HG02798 (cell line): ENCODE results near the gene ADAM12.
"Not testable (repeated sequence)": the region's sequence is repeated elsewhere in the genome, so short reads cannot be mapped to it uniquely, and the experiment has no call there.

Experiments used
- ATAC-seq: cut with Tn5 transposase; IDR thresholded peaks from one replicate; pipeline ENCODE4 v1.9.1; 2021; ENCODE audit warnings: mild to moderate bottlenecking; ENCODE audit not compliant: unreplicated experiment, poor library complexity

The ADAM12 gene

DNA sequence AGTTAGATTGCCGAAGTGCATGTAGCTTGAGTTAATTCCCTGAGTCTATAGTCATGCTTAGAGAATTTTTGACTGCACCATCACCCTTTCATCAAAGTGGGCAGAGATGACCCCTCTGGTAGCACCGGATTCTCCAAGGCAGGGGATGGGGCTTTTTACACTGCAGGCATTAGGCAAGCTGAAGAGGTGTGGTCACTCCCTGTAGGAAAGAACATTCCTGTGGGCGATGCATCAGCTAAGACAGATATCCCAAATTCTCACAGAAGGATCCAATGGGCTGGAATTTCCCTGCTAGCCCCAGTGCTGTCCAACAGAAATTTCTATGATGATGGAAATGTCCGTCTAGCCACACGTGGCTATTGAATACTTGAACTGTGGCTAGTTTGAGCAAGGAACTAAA, 118.2 kb downstream of the ADAM12 start:
- no peak for ATAC-seq

DNA sequence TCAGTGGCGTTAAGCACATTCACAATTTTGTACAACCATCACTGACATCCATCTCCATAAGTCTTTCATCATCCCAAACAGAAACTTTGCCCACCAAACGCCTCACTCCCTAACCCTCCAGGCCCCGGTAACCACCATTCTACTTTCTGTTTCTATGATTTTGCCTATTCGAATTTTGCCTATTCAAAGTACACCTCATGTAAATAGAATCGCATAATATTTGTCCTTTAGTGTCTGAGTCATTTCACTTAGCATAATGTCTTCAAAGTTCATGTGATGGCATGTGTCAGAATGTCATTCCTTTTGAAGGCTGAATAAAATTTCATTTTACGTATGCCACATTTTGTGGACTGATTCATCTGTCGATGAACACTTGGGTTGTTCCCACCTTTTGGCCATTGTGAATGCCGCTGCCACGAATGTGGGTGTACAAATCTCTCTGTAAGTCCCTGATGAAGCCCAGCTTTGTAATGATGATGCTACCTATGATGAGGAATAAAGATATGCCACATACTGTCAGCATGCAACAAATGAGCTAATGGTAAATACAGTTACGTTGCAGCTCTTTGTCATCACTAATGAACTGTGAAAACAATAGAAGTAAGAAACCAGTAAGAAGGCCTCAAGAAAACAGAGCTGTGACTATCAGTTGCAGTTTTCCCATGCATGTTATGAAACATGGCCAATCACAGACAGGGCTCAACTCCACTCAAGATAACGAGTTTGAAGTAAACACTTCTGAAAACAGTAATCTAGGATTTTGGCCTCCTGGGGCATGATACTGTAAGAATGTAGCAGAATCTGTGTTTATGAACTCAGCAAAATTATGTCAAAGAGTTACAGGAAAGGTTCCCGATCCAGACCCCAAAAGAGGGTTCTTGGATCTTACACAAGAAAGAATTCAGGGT, 120.0 kb downstream of the ADAM12 start:
- no peak for ATAC-seq

- ATAC-seq, result no peak
These were observed 123.9 kb downstream of the ADAM12 start for GRCh38 chr10:126264102-126265018.

DNA sequence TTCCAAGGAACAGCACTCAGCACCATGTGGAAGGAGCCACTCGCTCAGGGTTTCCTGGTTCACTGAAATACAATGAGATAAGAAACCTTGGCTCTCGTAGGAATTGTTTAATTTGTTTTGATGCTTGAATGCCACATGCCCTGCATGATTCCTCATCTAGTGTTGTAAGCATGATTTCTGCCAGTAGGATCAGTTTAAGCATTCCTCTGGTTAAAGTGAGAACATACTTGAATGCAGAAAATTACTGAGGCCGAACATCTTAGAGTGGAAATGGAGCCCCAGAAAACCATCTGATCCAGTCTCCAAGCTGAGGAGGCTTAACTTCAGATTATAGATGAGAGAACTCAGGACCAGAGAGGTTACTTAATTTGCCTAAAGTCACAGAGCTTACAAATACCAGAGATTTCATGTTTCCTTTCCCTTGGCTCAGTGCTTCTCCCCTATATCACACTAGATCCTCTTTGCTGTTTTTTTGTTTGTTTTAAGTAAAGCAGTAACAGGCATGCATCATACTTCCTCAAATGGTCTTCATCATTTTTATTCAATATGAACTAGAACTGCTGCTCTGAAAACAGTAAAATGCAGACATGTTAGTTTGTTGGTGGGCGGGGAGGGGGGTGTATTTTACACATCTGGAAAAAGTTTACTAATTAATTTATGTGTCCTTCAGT, 125.1 kb downstream of the ADAM12 start:
- no peak for ATAC-seq

GRCh38 chr10:126262233-126262838, 125.9 kb downstream of the ADAM12 start:
- no peak for ATAC-seq

DNA sequence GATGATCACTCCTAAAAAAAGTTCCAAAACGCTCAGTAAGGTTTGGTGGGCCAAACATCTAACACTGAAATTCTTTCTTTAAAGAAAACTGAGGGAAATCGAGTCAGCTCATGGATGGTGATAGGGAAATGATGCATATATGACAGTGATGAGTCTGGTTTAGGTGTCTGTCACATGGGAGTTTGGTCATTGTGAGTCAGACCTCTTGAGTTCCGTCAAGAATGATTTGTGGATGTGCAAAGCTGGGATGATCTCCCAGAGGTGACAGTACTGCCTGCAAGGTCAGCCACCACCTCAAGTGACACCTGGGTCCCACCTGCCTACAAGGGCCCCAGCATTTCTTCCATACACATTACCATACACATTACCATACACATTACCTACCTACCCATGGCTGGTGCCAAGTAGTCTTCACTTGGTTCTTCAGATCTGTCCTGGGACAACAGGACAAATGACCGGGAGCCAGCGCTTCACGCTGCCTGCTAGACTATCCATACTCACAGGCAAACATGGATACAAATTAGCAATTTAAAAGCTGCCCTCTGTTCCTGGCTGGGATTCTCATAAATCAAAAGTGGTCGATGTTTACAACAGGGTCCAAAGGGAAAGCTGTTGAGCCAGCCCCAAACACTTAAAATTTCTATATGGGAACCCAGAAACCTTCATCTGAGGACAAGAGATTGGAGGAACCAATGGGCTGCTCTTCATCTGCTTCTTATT, 128.4 kb downstream of the ADAM12 start:
- ATAC-seq, result no peak

GRCh38 chr10:126256864-126257263, 131.4 kb downstream of the ADAM12 start:
- no peak for ATAC-seq

DNA sequence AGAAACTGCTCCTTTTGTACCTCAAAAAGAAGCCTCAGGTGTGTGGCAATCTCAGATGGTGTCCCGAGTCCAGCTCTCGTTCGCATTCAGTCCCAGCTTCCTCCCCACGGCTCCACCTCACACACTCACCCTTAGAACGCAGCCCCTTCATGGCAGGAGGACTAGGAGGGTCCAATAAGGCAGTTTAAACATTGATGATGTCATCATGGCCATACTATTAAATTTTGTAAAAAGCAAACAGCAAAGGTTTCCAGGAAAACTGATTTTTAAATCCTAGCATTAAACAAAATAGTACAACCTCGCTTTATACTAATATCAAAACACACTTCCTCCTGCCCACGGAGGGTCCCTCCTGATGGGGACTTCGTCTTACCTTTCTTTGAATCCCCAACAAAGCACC, 133.0 kb downstream of the ADAM12 start:
- no peak for ATAC-seq

- no peak for ATAC-seq
These were observed 134.7 kb downstream of the ADAM12 start for GRCh38 chr10:126253611-126253998.

DNA sequence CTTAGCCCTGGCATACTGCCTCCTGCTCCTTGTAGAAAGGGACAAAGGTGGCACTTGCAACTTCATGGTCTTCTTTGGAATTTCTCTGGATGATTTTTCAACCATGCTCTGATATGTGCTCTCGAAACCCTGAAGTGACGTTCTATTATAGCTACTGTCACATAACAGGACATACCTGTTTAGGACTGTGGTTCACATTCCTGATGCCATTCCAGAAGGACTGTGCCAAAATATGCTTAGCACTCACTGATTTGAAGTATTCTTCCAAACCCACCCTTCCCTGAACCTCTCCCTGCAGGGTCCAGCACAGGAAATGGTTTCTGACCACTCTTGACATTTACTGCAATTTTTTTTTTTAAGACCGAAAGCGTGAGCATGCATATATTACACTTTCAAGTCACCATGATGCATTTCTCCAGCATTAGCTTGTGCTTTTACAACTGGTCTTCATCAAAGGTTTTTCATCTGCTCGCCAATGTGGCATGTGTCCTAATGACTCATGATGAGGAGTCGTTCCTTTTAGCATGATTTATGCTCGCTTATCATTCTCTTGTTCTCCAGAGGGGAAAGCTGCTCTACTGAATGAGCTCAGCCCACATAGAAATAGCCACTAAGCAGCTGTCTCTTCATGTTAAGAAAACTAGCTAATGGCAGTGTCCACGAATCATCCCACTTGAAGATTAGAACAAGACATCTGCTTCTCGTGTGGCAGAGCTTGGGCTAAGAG, 135.2 kb downstream of the ADAM12 start:
- ATAC-seq, result no peak

DNA sequence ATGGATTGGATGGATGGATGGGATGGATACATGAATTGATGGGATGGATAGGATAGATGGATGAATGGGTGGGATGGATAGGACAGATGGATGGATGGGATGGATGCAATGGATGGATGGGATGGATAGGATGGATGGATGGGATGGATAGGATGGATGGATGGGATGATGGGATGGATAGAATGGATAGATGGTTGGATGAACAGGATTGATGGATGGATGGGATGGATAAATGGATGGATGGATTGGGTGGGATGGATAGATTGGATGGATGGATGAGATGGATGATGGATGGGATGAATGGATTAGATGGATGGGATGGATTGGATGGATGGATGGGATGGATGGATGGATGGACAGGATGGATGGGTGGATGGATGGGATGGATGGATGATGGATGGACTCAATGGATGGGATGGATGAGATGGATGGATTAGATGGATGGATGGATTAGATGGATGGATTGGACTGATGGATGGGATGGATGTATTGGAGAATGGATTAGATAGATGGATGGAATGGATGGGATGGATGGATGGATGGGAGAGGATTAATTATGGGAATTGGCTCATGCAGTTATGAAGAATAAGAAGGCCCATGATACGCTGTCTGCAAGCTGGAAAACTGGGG, 136.4 kb downstream of the ADAM12 start:
- no peak for ATAC-seq

DNA sequence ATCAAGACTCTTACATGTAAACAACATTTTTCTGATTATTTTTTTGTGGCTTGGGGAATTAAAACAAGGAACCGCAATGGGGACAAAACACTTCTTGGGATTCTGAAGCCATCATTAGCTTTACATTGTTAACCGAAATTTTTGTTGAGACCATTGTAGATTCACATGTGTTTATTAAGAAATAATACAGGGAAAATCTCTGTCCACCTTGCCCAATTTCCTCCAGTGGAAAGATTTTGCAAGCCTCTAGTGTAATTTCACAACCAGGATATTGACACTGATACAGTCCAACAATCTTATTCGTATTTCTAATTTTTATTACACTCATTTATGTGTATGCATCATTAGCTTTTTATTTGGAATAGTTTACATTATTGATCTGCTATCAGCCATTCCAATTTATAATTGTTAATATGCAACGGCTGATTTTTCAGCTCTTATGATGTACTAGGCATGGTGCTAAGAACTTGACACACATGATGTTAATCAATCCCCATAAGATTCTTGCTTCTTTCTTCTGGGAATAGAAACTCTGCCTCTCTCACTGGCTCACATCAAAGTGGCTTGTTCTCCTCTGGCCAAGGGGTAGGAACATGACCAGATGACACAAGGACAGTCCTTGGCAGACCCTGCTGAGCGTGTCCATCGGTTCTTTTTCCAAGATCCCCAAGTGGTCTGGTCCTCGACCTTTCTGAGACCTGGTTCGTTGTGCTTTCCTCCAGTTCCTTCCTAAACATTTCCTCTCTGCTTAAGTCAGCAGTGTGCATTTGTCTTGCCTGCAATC, 137.6 kb downstream of the ADAM12 start:
- no peak for ATAC-seq

- no peak for ATAC-seq
These were observed 138.2 kb downstream of the ADAM12 start for GRCh38 chr10:126250045-126250444.

GRCh38 chr10:126247446-126247975, 140.8 kb downstream of the ADAM12 start:
- ATAC-seq, result no peak

GRCh38 chr10:126246396-126246795, 141.9 kb downstream of the ADAM12 start:
- ATAC-seq, result not testable (repeated sequence)

- no peak for ATAC-seq
These were observed 142.8 kb downstream of the ADAM12 start for GRCh38 chr10:126245501-126245900.

- ATAC-seq, result no peak
These were observed 144.3 kb downstream of the ADAM12 start for GRCh38 chr10:126243971-126244370.
